ENCODE data around the gene PDE4D. TPM values are rescaled to one million over a fixed set of nuclear protein-coding genes. Genes with fewer than 3 reads are reported as not detected.

PDE4D gene
- total RNA-seq, 1 experiment from 2014 or later, result 2.1 TPM

- H2BK20ac ChIP-seq (ENCODE audit: low read depth, low read length, poor library complexity, severe bottlenecking), result no peak overlapping the region
- no peak overlapping the region for H3K27ac Mint-ChIP-seq
- DNase-seq, result no peak
- no peaks in the 10 kb centered on the region for H3K9me3 ChIP-seq (ENCODE audit: control insufficient read depth, low read depth, low read length)
- H4K20me1 ChIP-seq (ENCODE audit: control insufficient read depth, insufficient read depth, insufficient read length), result no peaks in the 10 kb centered on the region
- no peak overlapping the region for H3K23ac ChIP-seq (ENCODE audit: insufficient read length, low read depth, low read length)
- no peak overlapping the region for H3K56ac ChIP-seq (ENCODE audit: insufficient read length, low read depth, low read length)
- no peaks in the 10 kb centered on the region for H3K79me1 ChIP-seq (ENCODE audit: insufficient read depth, low read depth, low read length, poor library complexity, severe bottlenecking)
- no peak overlapping the region for H3K4ac ChIP-seq (ENCODE audit: low read depth, low read length)
- no peak overlapping the region for H2AK5ac ChIP-seq (ENCODE audit: insufficient read length, low read length)
- no peak overlapping the region for H3K27ac ChIP-seq (ENCODE audit: insufficient read length, low read depth, low read length)
- H2BK15ac ChIP-seq (ENCODE audit: low read depth, low read length), result no peak overlapping the region
- no peaks in the 10 kb centered on the region for H3K36me3 Mint-ChIP-seq (ENCODE audit: insufficient read depth in 1 of 3, low read depth in 3 of 3)
- H4K8ac ChIP-seq (replicated peaks; ENCODE audit: insufficient read length, low read depth, low read length), result no peak overlapping the region
- no peak overlapping the region for H3K4me3 Mint-ChIP-seq
- no peak overlapping the region for H3K9ac ChIP-seq (ENCODE audit: extremely low read depth, insufficient read length, low read length)
- H2BK12ac ChIP-seq (ENCODE audit: insufficient read length, low read depth, low read length), result no peak overlapping the region
- H3K4me1 ChIP-seq (ENCODE audit: insufficient read depth, low read length), result no peaks in the 10 kb centered on the region
- no peak overlapping the region for H4K91ac ChIP-seq (ENCODE audit: insufficient read length, low read depth, low read length)
- H3K9me3 Mint-ChIP-seq, result no peaks in the 10 kb centered on the region
- H4K5ac ChIP-seq (ENCODE audit: insufficient read length, low read depth, low read length), result no peak overlapping the region
- H3K4me1 Mint-ChIP-seq, result no peaks in the 10 kb centered on the region
- no peaks in the 10 kb centered on the region for H3K79me2 ChIP-seq (ENCODE audit: insufficient read depth, low read length)
- H2BK120ac ChIP-seq (ENCODE audit: low read depth, low read length, poor library complexity, severe bottlenecking), result no peak overlapping the region
- H3K4me2 ChIP-seq (ENCODE audit: insufficient read depth, insufficient read length, low read length), result no peak overlapping the region
- no peak overlapping the region for H3K14ac ChIP-seq (ENCODE audit: insufficient read depth, low read length)
- H2AFZ ChIP-seq (ENCODE audit: low read length), result no peak overlapping the region
- no peaks in the 10 kb centered on the region; the same call in 1 of the 2 replicates for H3K27me3 Mint-ChIP-seq (ENCODE audit: low read depth)
- H3K18ac ChIP-seq (ENCODE audit: insufficient read length, low read depth, low read length), result no peak overlapping the region
- no peak overlapping the region for H2BK5ac ChIP-seq (ENCODE audit: insufficient read length, low read length)
- no peaks in the 10 kb centered on the region for H3K27me3 ChIP-seq (ENCODE audit: insufficient read depth, low read length)
- TF ChIP-seq CTCF (conservative IDR thresholded peaks at IDR 0.05), result no peak
- no peak overlapping the region for H3T11ph ChIP-seq (ENCODE audit: low read length)
- WGBS (ENCODE audit: extremely low coverage, insufficient read length, low lambda C conversion rate), result no CpG with 5 or more reads among the region's 3 CpGs
- no peaks in the 10 kb centered on the region for H3K23me2 ChIP-seq (ENCODE audit: insufficient read length, low read depth, low read length, poor library complexity, severe bottlenecking)
These were observed 551.3 kb downstream of the PDE4D start for GRCh38 chr5:59342181-59342580.
